VCaP (cell line): ENCODE results near the gene INSYN1.

Experiments used
- H3K27ac ChIP-seq: fragments of 450-650 bp; 2 replicates; pipeline ENCODE4 v1.5.1; 2017
- CTCF ChIP-seq: fragments of 450-650 bp; conservative IDR thresholded peaks from 2 replicates; pipeline ENCODE4 v1.5.1; 2017; ENCODE audit warnings: mild to moderate bottlenecking, moderate library complexity

Gene INSYN1

GRCh38 chr15:73753250-73754130, at the start of gene INSYN1:
TSS of gene INSYN1 (minus strand) at chr15:73753351. CDS start at chr15:73751130, 2,221 bp downstream.
- peak within 1 kb of the TSS; percentile 60; the same call in 1 of the 2 replicates for H3K27ac ChIP-seq
- TF ChIP-seq CTCF, result no peak

GRCh38 chr15:73802431-73803041, 49.4 kb upstream of the INSYN1 start:
- TF ChIP-seq CTCF, result no peak
- peak overlapping the region; percentile 33 for H3K27ac ChIP-seq

GRCh38 chr15:73800662-73801345, 47.7 kb upstream of the INSYN1 start:
- H3K27ac ChIP-seq, result no peak overlapping the region

GRCh38 chr15:73799466-73799865, 46.3 kb upstream of the INSYN1 start:
- H3K27ac ChIP-seq, result no peak overlapping the region
- TF ChIP-seq CTCF, result no peak

More at GRCh38 chr15:73800662-73801345, 47.7 kb upstream of the INSYN1 start:
- no peak for TF ChIP-seq CTCF

GRCh38 chr15:73797366-73798158, 44.4 kb upstream of the INSYN1 start:
- TF ChIP-seq CTCF, result no peak

GRCh38 chr15:73796331-73796831, 43.2 kb upstream of the INSYN1 start:
- no peak overlapping the region for H3K27ac ChIP-seq
- no peak for TF ChIP-seq CTCF

More at GRCh38 chr15:73797366-73798158, 44.4 kb upstream of the INSYN1 start:
- no peak overlapping the region for H3K27ac ChIP-seq
